Measurements from ENCODE around the gene HOOK1. TPM values are rescaled to one million over a fixed set of nuclear protein-coding genes. Genes with fewer than 3 reads are reported as not detected.
"Not testable (repeated sequence)": the region's sequence is repeated elsewhere in the genome, so short reads cannot be mapped to it uniquely, and the experiment has no call there.

The HOOK1 gene
- total and polyA plus RNA-seq, 7 donors: under 0.01 to 31.4 (median 7.5) TPM; not detected in 1

GRCh38 chr1:59828160-59828559, 13.4 kb downstream of the HOOK1 start:
- 94 to 97% methylated on average over 1 of the region's 1 CpG for WGBS, 2 donors
- no peak for DNase-seq
- intact Hi-C loops (cut with DNase I): no loop called here
- H3K4me1 ChIP-seq: no peaks in the 10 kb centered on the region
- H3K27me3 ChIP-seq: no peaks in the 10 kb centered on the region
- H3K4me3 ChIP-seq: no peak overlapping the region
- no peaks in the 10 kb centered on the region for H3K9me3 ChIP-seq
- H3K27ac ChIP-seq: no peak overlapping the region
- no peak for TF ChIP-seq EP300 (IDR thresholded peaks at IDR 0.05)
- TF ChIP-seq CTCF (IDR thresholded peaks at IDR 0.05): no peak
- TF ChIP-seq POLR2A (IDR thresholded peaks at IDR 0.05): no peak
- no peak for TF ChIP-seq POLR2AphosphoS5 (IDR thresholded peaks at IDR 0.05)
- no peaks in the 10 kb centered on the region for H3K36me3 ChIP-seq

- WGBS, 2 donors: 72 to 79% methylated on average over 2 of the region's 2 CpGs
- TF ChIP-seq EP300 (IDR thresholded peaks at IDR 0.05) (no peak), CTCF (IDR thresholded peaks at IDR 0.05) (no peak), POLR2AphosphoS5 (IDR thresholded peaks at IDR 0.05) (no peak), POLR2A (IDR thresholded peaks at IDR 0.05) (no peak)
- Histone ChIP-seq H3K36me3 (no peaks in the 10 kb centered on the region), H3K27me3 (no peaks in the 10 kb centered on the region), H3K9me3 (no peaks in the 10 kb centered on the region), H3K4me1 (no peaks in the 10 kb centered on the region), H3K4me3 (no peak overlapping the region), H3K27ac (no peak overlapping the region)
- intact Hi-C loops (cut with DNase I): no loop called here
- DNase-seq: no peak
Observed at GRCh38 chr1:59831529-59831928, 16.8 kb downstream of the HOOK1 start.

- H3K27me3 ChIP-seq: no peaks in the 10 kb centered on the region
- whole genome bisulfite sequencing, 2 donors: 92 to 96% methylated on average over 2 of the region's 2 CpGs
- DNase-seq: no peak
- H3K36me3 ChIP-seq: no peaks in the 10 kb centered on the region
- intact Hi-C loops (cut with DNase I): no loop called here
- no peaks in the 10 kb centered on the region for H3K4me1 ChIP-seq
- H3K9me3 ChIP-seq: no peaks in the 10 kb centered on the region
- H3K4me3 ChIP-seq: no peak overlapping the region
- H3K27ac ChIP-seq: no peak overlapping the region
- TF ChIP-seq POLR2A (IDR thresholded peaks at IDR 0.05) (no peak), POLR2AphosphoS5 (IDR thresholded peaks at IDR 0.05) (no peak), EP300 (IDR thresholded peaks at IDR 0.05) (no peak), CTCF (IDR thresholded peaks at IDR 0.05) (no peak)
Observed at GRCh38 chr1:59833022-59833421, 18.3 kb downstream of the HOOK1 start.

GRCh38 chr1:59833991-59834390, 19.2 kb downstream of the HOOK1 start:
- Histone ChIP-seq H3K9me3 (no peaks in the 10 kb centered on the region), H3K4me3 (no peak overlapping the region), H3K36me3 (no peaks in the 10 kb centered on the region), H3K27me3 (no peaks in the 10 kb centered on the region), H3K27ac (no peak overlapping the region), H3K4me1 (no peaks in the 10 kb centered on the region)
- intact Hi-C loops (cut with DNase I): no loop called here
- WGBS, 2 donors: 66 to 87% methylated on average over 3 of the region's 3 CpGs
- no peak for DNase-seq
- TF ChIP-seq POLR2A (IDR thresholded peaks at IDR 0.05) (no peak), EP300 (IDR thresholded peaks at IDR 0.05) (no peak), CTCF (IDR thresholded peaks at IDR 0.05) (no peak), POLR2AphosphoS5 (IDR thresholded peaks at IDR 0.05) (no peak)

GRCh38 chr1:59837857-59838256, 23.1 kb downstream of the HOOK1 start:
- H3K27ac ChIP-seq; intact Hi-C loops (cut with DNase I); H3K4me3 ChIP-seq; H3K36me3 ChIP-seq; DNase-seq; H3K4me1 ChIP-seq; H3K9me3 ChIP-seq; H3K27me3 ChIP-seq: not testable (repeated sequence)
- WGBS, 2 donors: 8 to 57% methylated on average over 1 of the region's 1 CpG
